Upper lobe of right lung (tissue), 1 donor: ENCODE measurements around the gene ETV6. TPM values are rescaled to one million over a fixed set of nuclear protein-coding genes. Genes with fewer than 3 reads are reported as not detected.
A peak's percentile ranks its signal among the peaks of the same experiment; 100 is the strongest.

Experiments used
- ATAC-seq: fragments of 200-7000 bp; cut with Tn5 transposase; one replicate; pipeline ENCODE4 v1.9.1; 2020; ENCODE audit warnings: mild to moderate bottlenecking, moderate library complexity
- DNase-seq: peaks from one replicate; pipeline ENCODE4 v3.0.0-alpha.2; 2020
- H3K27ac ChIP-seq: fragments of 200-600 bp; one replicate; pipeline ENCODE4 v1.8.0; 2022
- H3K27me3 ChIP-seq: fragments of 200-600 bp; one replicate; pipeline ENCODE4 v1.8.0; 2022; ENCODE audit warnings: mild to moderate bottlenecking
- H3K36me3 ChIP-seq: fragments of 200-600 bp; one replicate; pipeline ENCODE4 v1.8.0; 2022
- H3K4me1 ChIP-seq: fragments of 200-600 bp; one replicate; pipeline ENCODE4 v1.8.0; 2022
- H3K4me3 ChIP-seq: fragments of 200-600 bp; one replicate; pipeline ENCODE4 v1.8.0; 2022; ENCODE audit warnings: mild to moderate bottlenecking
- H3K9me3 ChIP-seq: fragments of 200-600 bp; one replicate; pipeline ENCODE4 v1.8.0; 2022
- intact Hi-C: fragments of 100-400 bp; cut with DNase I; formaldehyde crosslinking; loops from one replicate; pipeline ENCODE4 v1.11.0; 2022
- total RNA-seq: library from RNA; stranded (reverse); fragmentation: NEBNext Ultra II Directional; extraction: Animal tissue kit (Norgen Biotek cat#: 25700); gene quantifications from one replicate; pipeline ENCODE4 v1.2.1, GENCODE V29; 2021
- TF ChIP-seq, protein P1 (sequence below): fragments of 200-600 bp; IDR thresholded peaks from one replicate; pipeline ENCODE4 v1.8.0; 2022; ENCODE audit warnings: antibody characterized with exemption
- donor health status: DM: no; HTN: yes; CAD: no; lungs with severe emphysema.

ETV6 gene
- total RNA-seq, 1 donor from 2014 or later = 45.0 TPM

DNA sequence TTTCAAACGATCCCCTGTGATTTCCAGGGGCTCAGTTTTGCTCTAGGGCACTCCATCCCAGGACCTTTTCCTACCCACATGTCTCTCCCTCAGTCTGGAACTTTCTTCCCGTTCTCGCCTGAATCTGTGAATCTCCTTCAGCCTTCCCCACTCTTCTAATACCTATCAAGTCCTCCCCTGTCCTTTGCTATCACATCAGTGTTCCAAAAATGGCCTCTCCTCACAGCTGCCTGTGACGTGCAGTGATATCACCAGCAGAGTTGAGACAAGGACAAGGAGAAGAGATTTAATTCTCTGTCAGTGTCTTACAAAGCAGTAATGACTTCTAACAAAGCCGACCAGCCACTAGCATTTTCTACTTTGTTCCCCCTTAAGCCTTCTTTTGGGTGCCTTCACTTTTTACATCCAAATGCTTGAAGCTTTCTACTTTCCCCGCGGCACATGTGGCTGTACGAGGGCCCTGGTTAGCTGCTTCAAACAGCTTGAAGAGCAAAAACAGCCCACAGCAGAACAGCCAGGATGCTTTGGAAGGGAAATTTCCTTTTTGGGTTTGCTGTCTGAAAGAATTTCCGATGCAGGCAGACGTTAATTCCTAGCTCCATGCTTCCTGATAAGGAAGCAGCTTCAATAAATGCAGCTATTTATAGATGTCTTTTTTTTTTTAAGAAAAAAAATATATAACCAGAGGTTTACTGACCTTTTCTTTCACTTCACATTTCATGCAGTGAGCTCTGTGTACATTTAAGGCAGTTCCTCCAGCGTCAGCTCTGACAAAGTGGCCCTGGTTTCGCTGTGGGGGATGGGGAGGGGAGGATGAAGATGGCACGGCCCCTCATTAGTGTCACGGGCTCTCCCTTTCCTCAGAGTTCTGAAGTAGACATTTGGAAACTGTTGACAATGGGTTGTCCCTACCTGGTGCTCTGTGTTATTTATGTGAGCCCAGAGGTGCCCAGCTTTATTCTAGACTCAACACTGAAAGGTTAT is 109.3 kb downstream of the ETV6 start:
- Histone ChIP-seq H3K9me3 (no peaks in the 10 kb centered on the region), H3K27ac (peak overlapping the region; percentile 71), H3K4me3 (no peak overlapping the region), H3K4me1 (peaks cover 40% of the 10 kb centered on the region), H3K36me3 (peaks cover 12% of the 10 kb centered on the region), H3K27me3 (no peaks in the 10 kb centered on the region)
- TF ChIP-seq, protein P1, sequence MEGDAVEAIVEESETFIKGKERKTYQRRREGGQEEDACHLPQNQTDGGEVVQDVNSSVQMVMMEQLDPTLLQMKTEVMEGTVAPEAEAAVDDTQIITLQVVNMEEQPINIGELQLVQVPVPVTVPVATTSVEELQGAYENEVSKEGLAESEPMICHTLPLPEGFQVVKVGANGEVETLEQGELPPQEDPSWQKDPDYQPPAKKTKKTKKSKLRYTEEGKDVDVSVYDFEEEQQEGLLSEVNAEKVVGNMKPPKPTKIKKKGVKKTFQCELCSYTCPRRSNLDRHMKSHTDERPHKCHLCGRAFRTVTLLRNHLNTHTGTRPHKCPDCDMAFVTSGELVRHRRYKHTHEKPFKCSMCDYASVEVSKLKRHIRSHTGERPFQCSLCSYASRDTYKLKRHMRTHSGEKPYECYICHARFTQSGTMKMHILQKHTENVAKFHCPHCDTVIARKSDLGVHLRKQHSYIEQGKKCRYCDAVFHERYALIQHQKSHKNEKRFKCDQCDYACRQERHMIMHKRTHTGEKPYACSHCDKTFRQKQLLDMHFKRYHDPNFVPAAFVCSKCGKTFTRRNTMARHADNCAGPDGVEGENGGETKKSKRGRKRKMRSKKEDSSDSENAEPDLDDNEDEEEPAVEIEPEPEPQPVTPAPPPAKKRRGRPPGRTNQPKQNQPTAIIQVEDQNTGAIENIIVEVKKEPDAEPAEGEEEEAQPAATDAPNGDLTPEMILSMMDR = no peak
- ATAC-seq (peak; percentile 44), DNase-seq (no peak)
- intact Hi-C loops = no loop called here

GRCh38 chr12:11759494-11759878 is 110.0 kb downstream of the ETV6 start:
- DNase-seq (no peak), ATAC-seq (no peak)
- peaks cover 47% of the 10 kb centered on the region for H3K4me1 ChIP-seq
- intact Hi-C loops = no loop called here
- peaks cover 5% of the 10 kb centered on the region for H3K36me3 ChIP-seq
- H3K4me3 ChIP-seq = no peak overlapping the region
- no peaks in the 10 kb centered on the region for H3K9me3 ChIP-seq
- peak overlapping the region; percentile 71 for H3K27ac ChIP-seq
- H3K27me3 ChIP-seq = no peaks in the 10 kb centered on the region
- TF ChIP-seq, protein P1 = no peak

- H3K4me3 ChIP-seq = no peak overlapping the region
- H3K36me3 ChIP-seq = peaks cover 1% of the 10 kb centered on the region
- DNase-seq (no peak), ATAC-seq (no peak)
- H3K27me3 ChIP-seq = no peaks in the 10 kb centered on the region
- no peak overlapping the region for H3K27ac ChIP-seq
- peaks cover 51% of the 10 kb centered on the region for H3K4me1 ChIP-seq
- TF ChIP-seq, protein P1 = no peak
- H3K9me3 ChIP-seq = no peaks in the 10 kb centered on the region
- intact Hi-C loops = no loop called here
Measured at GRCh38 chr12:11759899-11760298, 110.4 kb downstream of the ETV6 start.

- peak overlapping the region; percentile 45 for H3K27ac ChIP-seq
- DNase-seq = no peak
- no peaks in the 10 kb centered on the region for H3K27me3 ChIP-seq
- TF ChIP-seq, protein P1 = no peak
- intact Hi-C loops = no loop called here
- no peak overlapping the region for H3K4me3 ChIP-seq
- no peaks in the 10 kb centered on the region for H3K9me3 ChIP-seq
- H3K36me3 ChIP-seq = no peaks in the 10 kb centered on the region
- no peak for ATAC-seq
- peaks cover 72% of the 10 kb centered on the region for H3K4me1 ChIP-seq
Measured at GRCh38 chr12:11761869-11762567, 112.5 kb downstream of the ETV6 start.

DNA sequence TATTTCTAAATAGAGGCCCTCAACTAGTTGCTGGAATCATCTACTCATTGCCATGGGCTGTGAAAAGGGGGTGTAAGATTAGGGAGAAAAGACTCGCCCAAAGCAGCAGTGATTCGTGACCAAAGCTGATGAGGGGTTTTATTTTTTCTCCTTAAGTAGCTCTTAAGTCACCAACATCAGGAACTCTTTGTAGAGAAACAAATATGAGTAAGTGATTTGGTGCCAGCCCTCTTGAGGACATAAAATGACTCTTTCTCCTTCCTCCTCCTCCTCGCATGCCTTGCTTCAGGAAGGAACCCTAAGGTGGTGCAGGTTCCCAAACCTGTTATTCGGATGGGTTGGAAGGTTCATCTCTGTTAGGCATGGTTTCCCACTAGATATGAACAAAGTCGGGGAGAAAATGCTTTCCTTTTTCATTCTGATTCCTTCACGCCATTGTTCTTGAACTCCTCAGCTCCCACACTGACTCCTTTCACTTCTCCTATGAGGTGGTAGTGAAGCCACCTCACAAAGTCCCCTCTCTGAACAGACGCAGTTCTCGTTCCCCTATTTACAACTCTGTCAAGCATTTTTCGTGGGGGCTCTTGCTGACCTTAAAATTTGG is 113.4 kb downstream of the ETV6 start:
- ATAC-seq (no peak), DNase-seq (no peak)
- TF ChIP-seq, protein P1 = no peak
- H3K4me1 ChIP-seq = peaks cover 77% of the 10 kb centered on the region
- H3K9me3 ChIP-seq = no peaks in the 10 kb centered on the region
- H3K4me3 ChIP-seq = no peak overlapping the region
- no peaks in the 10 kb centered on the region for H3K36me3 ChIP-seq
- no peaks in the 10 kb centered on the region for H3K27me3 ChIP-seq
- H3K27ac ChIP-seq = peak overlapping the region; percentile 45
- intact Hi-C loops = no loop called here
